ENCODE results near the gene TSN.

GRCh38 chr2:121810959-121811853 is 55.8 kb downstream of the TSN start:
- no peak for TF ChIP-seq POLR2A (IDR thresholded peaks at IDR 0.05)
- peak in 3 of 7 experiments; percentile 22 to 31 (median 28) for TF ChIP-seq CTCF (IDR thresholded peaks at IDR 0.05)
- TF ChIP-seq POLR2AphosphoS5 (IDR thresholded peaks at IDR 0.05) = no peak
- no peak for TF ChIP-seq EP300 (IDR thresholded peaks at IDR 0.05)

Measured in stomach (tissue), 4 donors.